Measurements from ENCODE around the gene RB1. TPM values are rescaled to one million over a fixed set of nuclear protein-coding genes. Genes with fewer than 3 reads are reported as not detected.
A peak's percentile ranks its signal among the peaks of the same experiment; 100 is the strongest.

Gene RB1
- total and polyA plus RNA-seq, 2 donors (not counting 1 experiment from before 2014, with no cell fraction given), result 24.0 to 70.4 TPM

- no peak for ATAC-seq (ENCODE audit: low read depth)
- no peak for TF ChIP-seq EZH2 (IDR thresholded peaks at IDR 0.05; ENCODE audit: borderline replicate concordance, insufficient read depth, low read depth, low read length, poor library complexity, severe bottlenecking)
- TF ChIP-seq, protein P1, sequence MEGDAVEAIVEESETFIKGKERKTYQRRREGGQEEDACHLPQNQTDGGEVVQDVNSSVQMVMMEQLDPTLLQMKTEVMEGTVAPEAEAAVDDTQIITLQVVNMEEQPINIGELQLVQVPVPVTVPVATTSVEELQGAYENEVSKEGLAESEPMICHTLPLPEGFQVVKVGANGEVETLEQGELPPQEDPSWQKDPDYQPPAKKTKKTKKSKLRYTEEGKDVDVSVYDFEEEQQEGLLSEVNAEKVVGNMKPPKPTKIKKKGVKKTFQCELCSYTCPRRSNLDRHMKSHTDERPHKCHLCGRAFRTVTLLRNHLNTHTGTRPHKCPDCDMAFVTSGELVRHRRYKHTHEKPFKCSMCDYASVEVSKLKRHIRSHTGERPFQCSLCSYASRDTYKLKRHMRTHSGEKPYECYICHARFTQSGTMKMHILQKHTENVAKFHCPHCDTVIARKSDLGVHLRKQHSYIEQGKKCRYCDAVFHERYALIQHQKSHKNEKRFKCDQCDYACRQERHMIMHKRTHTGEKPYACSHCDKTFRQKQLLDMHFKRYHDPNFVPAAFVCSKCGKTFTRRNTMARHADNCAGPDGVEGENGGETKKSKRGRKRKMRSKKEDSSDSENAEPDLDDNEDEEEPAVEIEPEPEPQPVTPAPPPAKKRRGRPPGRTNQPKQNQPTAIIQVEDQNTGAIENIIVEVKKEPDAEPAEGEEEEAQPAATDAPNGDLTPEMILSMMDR (IDR thresholded peaks at IDR 0.05), result no peak
- Mint-ChIP-seq H3K4me1 (peaks cover 17% of the 10 kb centered on the region), H3K27me3 (peaks cover 7% of the 10 kb centered on the region), H3K4me3 (no peak overlapping the region), H3K9me3 (ENCODE audit: insufficient read depth) (no peaks in the 10 kb centered on the region), H3K27ac (no peak overlapping the region)
- Histone ChIP-seq H3K27ac (ENCODE audit: low read length in 2 of 2) (no peak overlapping the region), H3K4me1 (ENCODE audit: control insufficient read depth in 2 of 2, insufficient read depth in 2 of 2, low read length in 2 of 2) (peaks cover 38 to 40% of the 10 kb centered on the region in 2 donors), H3K27me3 (replicated peaks in 1 of 4; ENCODE audit: control extremely low read depth in 1 of 4, control insufficient read depth in 3 of 4, insufficient read depth in 4 of 4, low read length in 3 of 4) (peaks cover 0 to 6% (median 0%) of the 10 kb centered on the region in 4 experiments), H2AFZ (ENCODE audit: insufficient read depth, low read depth, low read length, poor library complexity, severe bottlenecking) (no peak overlapping the region), H3K79me2 (ENCODE audit: control insufficient read depth, insufficient read depth, low read length) (no peaks in the 10 kb centered on the region), H4K20me1 (ENCODE audit: control insufficient read depth, insufficient read depth, low read length, poor library complexity, severe bottlenecking) (no peaks in the 10 kb centered on the region), H3K4me3 (ENCODE audit: control extremely low read depth in 1 of 5, extremely low read depth in 1 of 5, insufficient read depth in 1 of 5, low read depth in 2 of 5, low read length in 4 of 5) (no peak overlapping the region), H3K4me2 (replicated peaks; ENCODE audit: low read depth, low read length, poor library complexity, severe bottlenecking) (no peak overlapping the region), H3K9ac (ENCODE audit: low read length) (no peak overlapping the region), H3K36me3 (replicated peaks in 1 of 2; ENCODE audit: control extremely low read depth in 1 of 2, control insufficient read depth in 1 of 2, extremely low read depth in 1 of 2, insufficient read depth in 2 of 2, low read length in 1 of 2) (no peaks in the 10 kb centered on the region), H3K9me3 (ENCODE audit: control extremely low read depth in 1 of 3, control insufficient read depth in 2 of 3, insufficient read depth in 1 of 3, low read length in 2 of 3) (peaks cover 0 to 2% (median 0%) of the 10 kb centered on the region in 3 donors)
- ChIA-PET POLR2A (no interaction called here), CTCF (interaction anchor here (0.8 to 1.9 kb wide), 2 partner anchors 34 to 85 kb away, joined by 3 to 6 read pairs; no protein-coding TSS in a partner anchor)
- intact Hi-C loops (cut with micrococcal nuclease), result loop anchor here (5.0 kb wide), 1 partner anchor 482 kb away; the partner anchor contains the start of gene FNDC3A
- no CpG with 5 or more reads among the region's 1 CpG for WGBS (ENCODE audit: insufficient coverage)
- DNase-seq, result no peak
These were observed 191.3 kb downstream of the RB1 start for GRCh38 chr13:48494874-48495273.

DNA sequence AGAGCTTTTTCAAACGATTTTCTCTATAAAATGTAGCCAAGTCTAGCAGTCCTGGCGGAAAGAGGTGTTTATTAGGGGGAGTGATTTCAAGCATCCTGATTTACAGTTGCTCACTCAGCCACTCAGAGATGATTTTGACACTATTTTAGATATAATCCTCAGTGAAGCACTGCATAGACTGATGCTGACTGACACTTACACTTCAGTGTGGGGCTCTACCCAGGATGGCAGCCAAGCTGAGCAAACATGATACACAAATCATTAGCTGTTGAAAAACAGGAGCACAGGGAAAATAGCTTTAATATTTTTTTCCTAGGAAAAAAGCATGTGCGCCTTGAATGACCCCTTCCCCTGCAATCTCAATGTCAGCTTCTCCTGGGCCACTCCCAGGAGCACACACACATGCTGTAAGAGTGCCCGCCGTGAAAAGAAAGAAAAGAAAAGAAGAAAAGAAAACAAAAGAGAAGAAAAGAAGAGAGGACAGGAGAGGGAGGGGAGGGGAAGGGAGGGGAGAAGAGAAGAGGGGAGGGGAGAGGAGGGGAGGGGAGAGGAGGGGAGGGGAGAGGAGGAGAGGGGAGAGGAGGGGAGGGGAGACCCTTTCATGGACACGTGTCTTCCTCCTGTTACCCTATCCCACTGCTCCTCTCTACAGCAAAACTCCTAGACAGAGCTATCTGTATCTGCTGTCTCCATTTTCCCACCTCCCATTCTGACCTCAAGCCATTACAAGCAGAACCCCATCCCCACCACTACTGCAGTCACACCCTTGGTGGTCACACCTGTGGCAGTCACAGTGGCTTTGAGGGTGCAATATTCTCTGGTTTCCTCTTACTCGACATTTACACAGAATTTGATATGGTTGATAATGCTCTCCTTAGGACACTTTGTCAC is 193.0 kb downstream of the RB1 start:
- no peak for ATAC-seq (ENCODE audit: low read depth)
- TF ChIP-seq, protein P1 (IDR thresholded peaks at IDR 0.05), result no peak
- TF ChIP-seq EZH2 (IDR thresholded peaks at IDR 0.05; ENCODE audit: borderline replicate concordance, insufficient read depth, low read depth, low read length, poor library complexity, severe bottlenecking), result no peak
- ChIA-PET CTCF (no interaction called here), POLR2A (interaction anchor here (0.5 kb wide), 1 partner anchor 73 kb away, joined by 6 read pairs; no protein-coding TSS in a partner anchor)
- Histone ChIP-seq H3K4me2 (replicated peaks; ENCODE audit: low read depth, low read length, poor library complexity, severe bottlenecking) (no peak overlapping the region), H3K9ac (ENCODE audit: low read length) (no peak overlapping the region), H3K27ac (ENCODE audit: low read length in 2 of 2) (no peak overlapping the region), H3K27me3 (replicated peaks in 1 of 4; ENCODE audit: control extremely low read depth in 1 of 4, control insufficient read depth in 3 of 4, insufficient read depth in 4 of 4, low read length in 3 of 4) (peaks cover 0 to 7% (median 0%) of the 10 kb centered on the region in 4 experiments), H3K4me3 (ENCODE audit: control extremely low read depth in 1 of 5, extremely low read depth in 1 of 5, insufficient read depth in 1 of 5, low read depth in 2 of 5, low read length in 4 of 5) (no peak overlapping the region), H3K79me2 (ENCODE audit: control insufficient read depth, insufficient read depth, low read length) (no peaks in the 10 kb centered on the region), H4K20me1 (ENCODE audit: control insufficient read depth, insufficient read depth, low read length, poor library complexity, severe bottlenecking) (no peaks in the 10 kb centered on the region), H3K9me3 (ENCODE audit: control extremely low read depth in 1 of 3, control insufficient read depth in 2 of 3, insufficient read depth in 1 of 3, low read length in 2 of 3) (peaks cover 0 to 3% (median 0%) of the 10 kb centered on the region in 3 donors), H2AFZ (ENCODE audit: insufficient read depth, low read depth, low read length, poor library complexity, severe bottlenecking) (no peak overlapping the region), H3K4me1 (ENCODE audit: control insufficient read depth in 2 of 2, insufficient read depth in 2 of 2, low read length in 2 of 2) (peaks cover 29 to 36% of the 10 kb centered on the region in 2 donors), H3K36me3 (replicated peaks in 1 of 2; ENCODE audit: control extremely low read depth in 1 of 2, control insufficient read depth in 1 of 2, extremely low read depth in 1 of 2, insufficient read depth in 2 of 2, low read length in 1 of 2) (no peaks in the 10 kb centered on the region)
- peaks cover 7% of the 10 kb centered on the region for H3K27me3 Mint-ChIP-seq
- no peak overlapping the region for H3K4me3 Mint-ChIP-seq
- intact Hi-C loops (cut with micrococcal nuclease), result no loop called here
- peaks cover 21% of the 10 kb centered on the region for H3K4me1 Mint-ChIP-seq
- peak overlapping the region; percentile 34 for H3K27ac Mint-ChIP-seq
- H3K9me3 Mint-ChIP-seq (ENCODE audit: insufficient read depth), result no peaks in the 10 kb centered on the region
- DNase-seq, result no peak
- WGBS (ENCODE audit: insufficient coverage), result no CpG with 5 or more reads among the region's 7 CpGs

Data from B cell (primary cell).